GM08714 (cell line): ENCODE data around the gene NTNG1.
A peak's percentile ranks its signal among the peaks of the same experiment; 100 is the strongest.

Experiments used
- H3K4me3 ChIP-seq: fragments of 200-500 bp; sonication (Bioruptor generic); 2 replicates; pipeline ENCODE4 v1.5.1; 2014; ENCODE audit warnings: mild to moderate bottlenecking, low read length, inconsistent platforms
- ZNF274 ChIP-seq: IDR thresholded peaks from 2 replicates; pipeline ENCODE4 v1.6.1; 2012; ENCODE audit warnings: mild to moderate bottlenecking, low read depth, low read length

The NTNG1 gene

DNA sequence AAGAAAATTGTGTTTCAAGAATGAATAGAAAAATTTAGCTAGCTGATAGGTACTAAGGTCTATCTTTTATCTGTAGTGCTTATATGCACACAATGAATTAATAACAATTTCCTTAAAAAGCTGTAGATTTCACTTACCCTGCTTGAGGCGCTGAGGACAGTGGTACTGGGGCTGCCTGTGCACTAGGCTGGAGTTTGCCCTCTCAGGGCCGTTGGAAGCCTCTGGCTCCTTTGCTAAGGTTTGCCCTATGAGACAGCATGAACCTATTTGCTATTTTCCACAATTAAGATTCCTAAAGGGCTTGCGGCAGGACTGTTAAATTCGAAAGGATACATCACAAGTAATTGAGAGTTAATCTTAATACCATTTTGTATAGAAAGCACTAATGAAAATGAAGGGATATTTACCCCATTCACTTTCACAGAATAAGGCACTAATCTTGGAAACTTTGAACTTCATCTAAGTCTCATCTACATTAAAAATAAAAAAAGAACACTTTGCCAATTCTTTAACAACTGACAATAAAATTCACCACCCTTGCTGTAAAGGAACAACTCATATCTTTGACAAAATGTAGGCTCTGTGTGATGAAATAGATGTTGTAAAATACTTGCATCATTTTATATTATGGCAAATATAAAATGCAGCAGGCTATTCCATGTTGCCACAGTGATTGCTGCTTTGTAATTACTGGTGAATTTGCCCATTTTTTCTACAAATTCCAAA is 293.0 kb downstream of the NTNG1 start:
- H3K4me3 ChIP-seq, result no peak overlapping the region
- TF ChIP-seq ZNF274, result no peak

- H3K4me3 ChIP-seq, result no peak overlapping the region
- TF ChIP-seq ZNF274, result no peak
Measured at GRCh38 chr1:107434361-107434693, 293.5 kb downstream of the NTNG1 start.

DNA sequence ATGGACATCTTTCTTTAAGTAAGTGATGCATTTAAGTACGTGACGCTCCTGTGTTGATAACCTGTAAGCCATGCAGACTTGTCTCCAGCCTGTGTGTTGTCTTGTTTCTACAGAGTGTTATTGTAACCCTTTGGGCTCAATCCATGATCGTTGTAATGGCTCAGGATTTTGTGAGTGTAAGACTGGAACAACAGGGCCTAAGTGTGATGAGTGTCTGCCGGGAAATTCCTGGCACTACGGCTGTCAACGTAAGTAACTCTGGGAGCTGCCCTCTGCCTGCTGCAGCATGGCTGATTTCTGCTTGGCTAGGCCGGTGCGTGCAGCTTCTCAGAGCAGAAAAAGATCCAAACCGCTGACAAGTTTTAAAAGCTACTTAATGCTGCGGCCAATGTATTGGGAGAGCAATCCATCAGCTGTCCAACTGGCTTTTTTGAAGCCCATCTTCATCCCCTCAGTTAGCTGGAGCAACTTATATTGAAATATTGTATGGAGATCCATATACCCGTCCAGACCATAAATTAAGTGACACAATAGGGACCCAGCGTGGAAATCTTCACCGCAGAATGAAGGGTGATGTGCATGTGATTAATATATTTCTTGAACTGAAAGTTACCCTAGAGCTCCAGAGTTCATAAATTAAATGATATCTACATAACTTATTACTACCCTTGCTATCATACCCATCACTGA is 295.9 kb downstream of the NTNG1 start:
- no peak for TF ChIP-seq ZNF274
- H3K4me3 ChIP-seq, result no peak overlapping the region

- H3K4me3 ChIP-seq, result no peak overlapping the region
- TF ChIP-seq ZNF274, result no peak
Measured at GRCh38 chr1:107439567-107439966, 298.7 kb downstream of the NTNG1 start.

- TF ChIP-seq ZNF274, result no peak
- no peak overlapping the region for H3K4me3 ChIP-seq
Measured at GRCh38 chr1:107442551-107442950, 301.7 kb downstream of the NTNG1 start.

DNA sequence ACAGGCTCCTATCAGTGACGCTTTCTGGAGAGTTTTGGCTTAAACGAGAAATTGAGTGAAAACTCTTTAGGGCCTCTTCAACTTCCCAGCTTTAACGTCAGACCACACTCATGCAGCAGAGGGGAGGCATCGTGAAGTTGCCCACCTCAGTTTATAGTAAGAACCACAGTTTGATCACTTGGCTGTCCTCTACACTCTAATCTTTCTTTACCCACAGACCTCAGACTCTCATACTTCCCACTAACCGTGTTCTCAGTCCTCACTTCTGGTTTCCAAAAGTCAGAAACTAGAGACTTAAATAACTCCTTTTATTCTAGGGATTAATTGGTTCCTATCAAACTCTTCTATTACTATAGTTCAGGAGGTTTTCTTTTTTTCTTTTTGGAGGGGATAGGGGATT is 302.2 kb downstream of the NTNG1 start:
- no peak overlapping the region for H3K4me3 ChIP-seq
- TF ChIP-seq ZNF274, result no peak

- no peak for TF ChIP-seq ZNF274
- no peak overlapping the region for H3K4me3 ChIP-seq
Measured at GRCh38 chr1:107443860-107444259, 303.0 kb downstream of the NTNG1 start.

GRCh38 chr1:107444302-107444701 is 303.5 kb downstream of the NTNG1 start:
- H3K4me3 ChIP-seq, result no peak overlapping the region
- no peak for TF ChIP-seq ZNF274

DNA sequence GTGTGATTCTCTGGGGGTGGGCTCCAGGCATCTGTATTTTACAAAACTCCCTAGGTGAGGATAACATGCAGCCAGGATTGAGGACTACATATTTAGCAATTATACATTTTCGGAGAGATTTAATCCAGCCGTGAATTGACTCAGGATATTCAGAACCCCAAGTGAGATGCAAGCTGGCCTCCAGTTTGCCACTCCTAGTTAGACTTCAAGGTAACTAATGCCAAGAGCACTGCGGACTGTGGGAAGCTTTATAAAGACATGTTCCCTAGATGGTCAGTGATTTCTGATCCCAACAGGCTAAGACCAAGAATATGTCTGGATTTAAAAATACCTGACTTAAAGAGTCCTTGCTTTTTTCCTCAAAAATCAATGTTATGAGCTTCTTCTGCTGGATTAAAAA is 308.5 kb downstream of the NTNG1 start:
- no peak overlapping the region for H3K4me3 ChIP-seq
- TF ChIP-seq ZNF274, result no peak

- no peak for TF ChIP-seq ZNF274
- peak overlapping the region; percentile 49 for H3K4me3 ChIP-seq
Measured at GRCh38 chr1:107450899-107451664, 310.2 kb downstream of the NTNG1 start.

DNA sequence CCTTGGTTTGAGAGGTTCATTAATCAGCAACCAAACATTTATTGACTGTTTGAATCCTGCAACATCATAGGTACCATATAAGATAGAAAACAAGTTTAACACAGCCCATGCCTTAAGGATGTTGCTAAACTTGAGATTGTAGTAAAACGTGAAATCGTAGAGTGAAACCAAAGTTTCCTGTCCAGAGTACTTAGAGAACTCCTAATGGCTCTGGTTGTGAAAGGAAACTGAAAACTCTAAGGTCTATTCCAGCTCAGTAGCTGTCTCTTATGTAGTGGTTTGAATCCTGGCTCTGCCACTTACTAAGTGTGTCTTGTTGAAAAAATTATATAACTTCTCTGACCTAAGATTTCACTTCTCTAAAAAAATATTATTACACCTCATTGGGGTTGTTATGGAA is 310.9 kb downstream of the NTNG1 start:
- TF ChIP-seq ZNF274, result no peak
- peak overlapping the region; percentile 49; the same call in 1 of the 2 replicates for H3K4me3 ChIP-seq

DNA sequence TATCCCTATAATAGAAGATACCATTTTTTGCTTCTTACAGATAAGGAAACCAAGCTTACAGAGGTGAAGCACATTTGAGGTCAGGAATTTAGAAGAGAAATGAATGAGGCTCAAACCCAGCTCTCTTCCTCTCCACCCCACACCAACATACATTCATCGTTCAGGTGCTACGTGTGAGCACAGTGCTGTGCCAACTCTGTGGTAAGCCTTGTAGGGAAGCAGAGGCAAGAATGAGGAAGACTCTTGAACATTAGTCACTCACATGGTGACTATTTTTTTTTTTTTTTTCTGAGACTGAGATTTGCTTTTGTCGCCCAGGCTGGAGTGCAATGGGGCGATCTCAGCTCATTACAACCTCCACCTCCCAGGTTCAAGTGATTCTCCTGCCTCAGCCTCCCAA is 314.0 kb downstream of the NTNG1 start:
- H3K4me3 ChIP-seq, result no peak overlapping the region
- no peak for TF ChIP-seq ZNF274

- no peak overlapping the region for H3K4me3 ChIP-seq
- no peak for TF ChIP-seq ZNF274
Measured at GRCh38 chr1:107457989-107458388, 317.1 kb downstream of the NTNG1 start.

DNA sequence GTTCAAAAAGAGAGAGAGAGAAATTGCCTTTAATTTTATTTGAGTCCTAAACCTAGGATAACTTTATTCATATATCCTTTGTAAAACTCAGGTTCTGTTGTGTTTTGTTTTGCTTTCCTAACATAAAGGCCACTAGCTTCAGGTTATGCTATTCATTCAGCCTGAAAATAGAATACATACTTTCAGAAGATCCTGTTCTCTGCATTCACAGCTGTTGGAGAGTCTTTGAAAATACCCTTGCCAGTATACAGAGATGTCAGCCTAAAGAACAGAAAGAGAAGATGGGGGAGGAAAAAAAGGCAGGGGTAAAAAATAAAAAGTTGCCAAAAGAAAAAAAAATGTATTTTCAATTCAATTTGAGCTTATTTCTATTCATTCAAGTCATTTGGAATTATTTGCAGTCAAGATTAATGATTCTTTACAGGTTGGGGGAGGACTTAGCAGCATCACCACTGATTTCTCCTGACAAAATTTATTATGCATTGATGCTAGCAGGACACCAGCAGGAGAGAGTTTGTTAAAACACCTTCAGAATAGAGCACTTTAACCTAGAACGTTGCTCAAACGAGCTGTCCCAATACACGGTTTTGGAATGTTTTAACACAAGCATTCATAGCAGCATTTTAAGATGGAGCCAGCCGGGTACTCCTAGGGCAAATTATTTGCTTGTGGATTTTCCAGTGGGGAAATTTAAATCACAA is 318.5 kb downstream of the NTNG1 start:
- H3K4me3 ChIP-seq, result no peak overlapping the region
- TF ChIP-seq ZNF274, result no peak
